Hematopoietic multipotent progenitor cell (in vitro differentiated cells): ENCODE measurements around the gene CNDP1. TPM values are rescaled to one million over a fixed set of nuclear protein-coding genes. Genes with fewer than 3 reads are reported as not detected.
A peak's percentile ranks its signal among the peaks of the same experiment; 100 is the strongest.
"Not testable (repeated sequence)": the region's sequence is repeated elsewhere in the genome, so short reads cannot be mapped to it uniquely, and the experiment has no call there.

Experiments
- DNase-seq, 3 donors: peaks; one replicate each; pipeline ENCODE4 v3.0.0-alpha.2; 2011 to 2015; ENCODE audit warnings: low read depth in 2 of 3, low spot score in 2 of 3
- total RNA-seq: library from RNA; depleted of rRNA; stranded (reverse); fragments of >200 nt; gene quantifications from one replicate; pipeline ENCODE4 v1.2.3, GENCODE V29; 2012

CNDP1 gene
- total RNA-seq, 1 donor = not detected

GRCh38 chr18:74541703-74542555, 7.6 kb downstream of the CNDP1 start:
- DNase-seq = no peak

- DNase-seq = no peak
Observed at GRCh38 chr18:74544898-74545297, 10.6 kb downstream of the CNDP1 start.

- DNase-seq = no peak
Observed at GRCh38 chr18:74546007-74546406, 11.7 kb downstream of the CNDP1 start.

- no peak for DNase-seq
Observed at GRCh38 chr18:74546751-74547530, 12.6 kb downstream of the CNDP1 start.

GRCh38 chr18:74547860-74548259, 13.6 kb downstream of the CNDP1 start:
- DNase-seq = no peak

GRCh38 chr18:74549591-74550104, 15.3 kb downstream of the CNDP1 start:
- DNase-seq = no peak

- no peak for DNase-seq
Observed at GRCh38 chr18:74550886-74551285, 16.6 kb downstream of the CNDP1 start.

GRCh38 chr18:74551452-74551851, 17.2 kb downstream of the CNDP1 start:
- DNase-seq = no peak

- peak; percentile 40 to 91 (median 78) for DNase-seq
Observed at GRCh38 chr18:74551936-74552555, 17.7 kb downstream of the CNDP1 start.

GRCh38 chr18:74556126-74556525, 21.8 kb downstream of the CNDP1 start:
- DNase-seq = no peak

GRCh38 chr18:74558096-74558495, 23.8 kb downstream of the CNDP1 start:
- no peak for DNase-seq

GRCh38 chr18:74562131-74562730, 27.9 kb downstream of the CNDP1 start:
- DNase-seq = no peak

GRCh38 chr18:74562775-74563174, 28.5 kb downstream of the CNDP1 start:
- DNase-seq = no peak

- DNase-seq = peak in 1 of 3 donors; percentile 62
Observed at GRCh38 chr18:74563999-74564398, 29.7 kb downstream of the CNDP1 start.

GRCh38 chr18:74565164-74565563, 30.9 kb downstream of the CNDP1 start:
- not testable (repeated sequence) for DNase-seq

GRCh38 chr18:74565993-74566392, 31.7 kb downstream of the CNDP1 start:
- DNase-seq = not testable (repeated sequence)

GRCh38 chr18:74567822-74568221, 33.5 kb downstream of the CNDP1 start:
- peak in 2 of 3 donors; percentile 47 to 74 for DNase-seq

- DNase-seq = no peak
Observed at GRCh38 chr18:74569401-74569800, 35.1 kb downstream of the CNDP1 start.

GRCh38 chr18:74570266-74570665, 36.0 kb downstream of the CNDP1 start:
- DNase-seq = no peak

- DNase-seq = no peak
Observed at GRCh38 chr18:74571895-74572680, 37.8 kb downstream of the CNDP1 start.
